H1 (cell line): Measurements from ENCODE around the gene GATC. TPM values are rescaled to one million over a fixed set of nuclear protein-coding genes. Genes with fewer than 3 reads are reported as not detected.

Source experiments
- CTCF ChIA-PET: fragments of 300-600 bp; sonication (Branson Sonifier 250); formaldehyde crosslinking; loops from one replicate; lab custom pipeline; 2021; ENCODE audit not compliant: partially characterized antibody; lab: Charles Lee
- POLR2A ChIA-PET: fragments of 300-600 bp; sonication (Branson Sonifier 250); formaldehyde crosslinking; loops from one replicate; lab custom pipeline; 2021; ENCODE audit warnings: inconsistent platforms; ENCODE audit not compliant: partially characterized antibody; lab: Charles Lee
- DNase-seq, 2 experiments: peaks; one replicate each; pipeline versions ENCODE4 v3.0.0 to v3.0.0-alpha.2; 2010 to 2022; ENCODE audit warnings: low spot score in 2 of 2, low read depth in 1 of 2, mixed read lengths in 1 of 2
- FAIRE-seq: peaks from 2 replicates; lab custom pipeline; 2011; peaks lifted over from hg19 to GRCh38; lab: Jason Lieb, UNC
- H2AFZ ChIP-seq: 2 replicates; pipeline ENCODE4 v1.8.1; 2012; ENCODE audit warnings: low read length, inconsistent platforms
- H2AK5ac ChIP-seq: 2 replicates; pipeline ENCODE4 v1.6.1; 2013; ENCODE audit warnings: low read depth, low read length
- H2BK120ac ChIP-seq: replicated peaks from 2 replicates; pipeline ENCODE3; 2013; ENCODE audit warnings: low read depth, low read length, inconsistent platforms
- H2BK12ac ChIP-seq: 2 replicates; pipeline ENCODE4 v1.6.1; 2013; ENCODE audit warnings: low read depth, low read length
- H2BK15ac ChIP-seq: 2 replicates; pipeline ENCODE4 v1.6.1; 2013; ENCODE audit warnings: low read length
- H2BK20ac ChIP-seq: 2 replicates; pipeline ENCODE4 v1.6.1; 2013; ENCODE audit warnings: low read length
- H2BK5ac ChIP-seq: 2 replicates; pipeline ENCODE4 v1.6.1; 2013; ENCODE audit warnings: low read depth, low read length
- H3K14ac ChIP-seq: 2 replicates; pipeline ENCODE4 v1.6.1; 2013; ENCODE audit warnings: inconsistent platforms; ENCODE audit not compliant: insufficient read length
- H3K18ac ChIP-seq: 2 replicates; pipeline ENCODE4 v1.6.1; 2013; ENCODE audit warnings: low read length; ENCODE audit errors: extremely low read depth
- H3K23ac ChIP-seq: 2 replicates; pipeline ENCODE4 v1.6.1; 2013; ENCODE audit warnings: inconsistent platforms; ENCODE audit not compliant: insufficient read length
- H3K23me2 ChIP-seq: 2 replicates; pipeline ENCODE4 v1.6.1; 2013; ENCODE audit warnings: low read depth, low read length
- H3K27ac ChIP-seq: 2 replicates; pipeline ENCODE4 v1.6.1; 2011; ENCODE audit warnings: low read depth, low read length, inconsistent platforms
- H3K27me3 ChIP-seq, 4 experiments: replicated peaks in 1 of 4; 1 replicate in 1 of 4; 2 replicates in 3 of 4; pipeline versions ENCODE4 v1.6.1 to v1.8.1; 2011 to 2013; ENCODE audit warnings: low read length in 3 of 4, mild to moderate bottlenecking in 3 of 4, inconsistent platforms in 2 of 4, mixed read lengths in 2 of 4, moderate library complexity in 1 of 4; ENCODE audit not compliant: control insufficient read depth in 3 of 4, insufficient read depth in 3 of 4; ENCODE audit errors: extremely low read depth in 1 of 4
- H3K36me3 ChIP-seq, 4 experiments: 2 replicates each; pipeline versions ENCODE4 v1.6.1 to v1.8.1; 2011 to 2013; ENCODE audit warnings: mild to moderate bottlenecking in 4 of 4, low read length in 3 of 4, moderate library complexity in 2 of 4, control low read depth in 1 of 4, inconsistent platforms in 1 of 4; ENCODE audit not compliant: insufficient read depth in 4 of 4, control insufficient read depth in 2 of 4
- H3K4ac ChIP-seq: replicated peaks from 2 replicates; pipeline ENCODE3; 2013; ENCODE audit warnings: low read length, low read depth, mixed read lengths, inconsistent platforms; ENCODE audit not compliant: insufficient read length
- H3K4me1 ChIP-seq, 4 experiments: replicated peaks in 1 of 4; 1 replicate in 1 of 4; 2 replicates in 3 of 4; pipeline versions ENCODE4 v1.6.1 to v1.8.1; 2011 to 2013; ENCODE audit warnings: low read length in 3 of 4, inconsistent platforms in 2 of 4, mixed read lengths in 1 of 4; ENCODE audit not compliant: insufficient read depth in 4 of 4, control insufficient read depth in 3 of 4
- H3K4me2 ChIP-seq, 2 experiments: 2 replicates each; pipeline versions ENCODE4 v1.6.1 to v1.8.1; 2011 to 2013; ENCODE audit warnings: low read depth in 2 of 2, low read length in 2 of 2, control low read depth in 1 of 2, inconsistent platforms in 1 of 2, mild to moderate bottlenecking in 1 of 2; ENCODE audit not compliant: insufficient read depth in 1 of 2
- H3K4me3 ChIP-seq, 4 experiments: fragments of 200-600, 300-600 bp in 1 of 4; sonication (generic), shearing (Covaris generic), sonication (Bioruptor Twin) in 1 of 4; 2 replicates each; pipeline versions ENCODE4 v1.5.1 to v1.8.1; 2011 to 2016; ENCODE audit warnings: low read length in 4 of 4, low read depth in 3 of 4, control low read depth in 2 of 4, inconsistent platforms in 2 of 4, mild to moderate bottlenecking in 2 of 4, mixed read lengths in 1 of 4, moderate library complexity in 1 of 4; ENCODE audit not compliant: insufficient read depth in 2 of 4; ENCODE audit errors: extremely low read depth in 1 of 4
- H3K56ac ChIP-seq: replicated peaks from 2 replicates; pipeline ENCODE3; 2013; ENCODE audit warnings: low read depth, mild to moderate bottlenecking, mixed read lengths, low read length, inconsistent platforms; ENCODE audit not compliant: insufficient read length
- H3K79me1 ChIP-seq: 2 replicates; pipeline ENCODE4 v1.6.1; 2013; ENCODE audit warnings: low read depth, low read length, control low read depth
- H3K79me2 ChIP-seq, 2 experiments: 2 replicates each; pipeline versions ENCODE4 v1.6.1 to v1.8.1; 2012 to 2013; ENCODE audit warnings: low read length in 2 of 2, mild to moderate bottlenecking in 2 of 2, inconsistent platforms in 1 of 2; ENCODE audit not compliant: insufficient read depth in 2 of 2, control insufficient read depth in 1 of 2
- H3K9ac ChIP-seq, 4 experiments: replicated peaks in 1 of 4; 1 replicate in 1 of 4; 2 replicates in 3 of 4; pipeline versions ENCODE4 v1.6.1 to v1.8.1; 2011 to 2013; ENCODE audit warnings: low read depth in 3 of 4, low read length in 3 of 4, control low read depth in 2 of 4, mild to moderate bottlenecking in 2 of 4, moderate library complexity in 2 of 4, inconsistent platforms in 1 of 4; ENCODE audit errors: extremely low read depth in 1 of 4
- H3K9me3 ChIP-seq, 2 experiments: 2 replicates each; pipeline versions ENCODE4 v1.6.1 to v1.8.1; 2012 to 2013; ENCODE audit warnings: mild to moderate bottlenecking in 2 of 2, moderate library complexity in 2 of 2, control low read depth in 1 of 2, inconsistent platforms in 1 of 2, low read depth in 1 of 2, low read length in 1 of 2, mixed read lengths in 1 of 2; ENCODE audit not compliant: insufficient read depth in 2 of 2
- H4K20me1 ChIP-seq, 2 experiments: replicated peaks in 1 of 2; 2 replicates each; pipeline versions ENCODE3 to v1.8.1; 2011 to 2013; ENCODE audit warnings: inconsistent platforms in 2 of 2, low read length in 2 of 2, mild to moderate bottlenecking in 1 of 2; ENCODE audit not compliant: insufficient read depth in 2 of 2, control insufficient read depth in 1 of 2
- H4K5ac ChIP-seq: 2 replicates; pipeline ENCODE4 v1.6.1; 2013; ENCODE audit warnings: low read length, low read depth, mixed read lengths, inconsistent platforms; ENCODE audit not compliant: insufficient read length
- H4K8ac ChIP-seq: 2 replicates; pipeline ENCODE4 v1.8.0; 2013; ENCODE audit warnings: mild to moderate bottlenecking, moderate library complexity, low read length, inconsistent platforms; ENCODE audit not compliant: insufficient read depth; ENCODE audit errors: extremely low read depth
- H4K91ac ChIP-seq: replicated peaks from 2 replicates; pipeline ENCODE3; 2013; ENCODE audit warnings: low read length, mixed read lengths, inconsistent platforms; ENCODE audit not compliant: insufficient read length
- BACH1 ChIP-seq: IDR thresholded peaks from 2 replicates; pipeline ENCODE4 v1.6.1; 2012; ENCODE audit warnings: low read length, improper control_type of control experiment
- SAP30 ChIP-seq: fragments of 300-600 bp; sonication (generic); IDR thresholded peaks from 2 replicates; pipeline ENCODE4 v1.7.1; 2012; ENCODE audit warnings: low read length, moderate library complexity, mild to moderate bottlenecking, inconsistent platforms; ENCODE audit not compliant: insufficient read depth, insufficient replicate concordance
- WGBS, 2 experiments: shearing (Covaris generic) in 1 of 2; methylation state at CpG; one replicate each; pipeline versions ENCODE4 v1.1.6 to v1.1.7; 2013 to 2015; ENCODE audit warnings: low lambda C conversion rate in 2 of 2, mixed read lengths in 2 of 2, inconsistent platforms in 1 of 2, low coverage in 1 of 2, missing lambda C conversion rate in 1 of 2; ENCODE audit not compliant: insufficient replicate concordance in 2 of 2, insufficient coverage in 1 of 2, insufficient read length in 1 of 2; ENCODE audit errors: extremely low coverage in 1 of 2, missing lambda C conversion rate in 1 of 2; 5-methylcytosine and 5-hydroxymethylcytosine counted together
- polyA plus RNA-seq, 7 experiments: library from polyadenylated mRNA; depleted of rRNA in 3 of 7; stranded (reverse) in 5 of 7; unstranded in 2 of 7; fragments of >200 nt in 5 of 7; fragments of 200-250 nt in 2 of 7; gene quantifications; 1 replicate in 5 of 7; 2 replicates in 1 of 7; 4 replicates in 1 of 7; pipeline versions ENCODE4 v1.2.1 to v1.2.3, GENCODE V29; 2011 to 2013; ENCODE audit warnings: missing spikeins in 2 of 7, mixed read lengths in 2 of 7
- total RNA-seq: library from RNA; stranded (reverse); fragmentation: NEBNext Ultra II Directional; extraction: Animal tissue kit (Norgen Biotek cat#: 25700); gene quantifications from 2 replicates; pipeline ENCODE4 v1.2.1, GENCODE V29; 2021
- TF ChIP-seq, protein P1 (sequence below): IDR thresholded peaks from 2 replicates; pipeline ENCODE4 v1.6.1; 2012; ENCODE audit warnings: low read length, inconsistent platforms
- TF ChIP-seq, protein P2 (sequence below): IDR thresholded peaks from 2 replicates; pipeline ENCODE4 v1.6.1; 2012; ENCODE audit warnings: inconsistent platforms

GATC gene
- total and polyA plus RNA-seq, 2 of the 8 experiments (the other 6 are each of a cell fraction or from before 2014, with no cell fraction given): 13.2 to 30.4 TPM

DNA sequence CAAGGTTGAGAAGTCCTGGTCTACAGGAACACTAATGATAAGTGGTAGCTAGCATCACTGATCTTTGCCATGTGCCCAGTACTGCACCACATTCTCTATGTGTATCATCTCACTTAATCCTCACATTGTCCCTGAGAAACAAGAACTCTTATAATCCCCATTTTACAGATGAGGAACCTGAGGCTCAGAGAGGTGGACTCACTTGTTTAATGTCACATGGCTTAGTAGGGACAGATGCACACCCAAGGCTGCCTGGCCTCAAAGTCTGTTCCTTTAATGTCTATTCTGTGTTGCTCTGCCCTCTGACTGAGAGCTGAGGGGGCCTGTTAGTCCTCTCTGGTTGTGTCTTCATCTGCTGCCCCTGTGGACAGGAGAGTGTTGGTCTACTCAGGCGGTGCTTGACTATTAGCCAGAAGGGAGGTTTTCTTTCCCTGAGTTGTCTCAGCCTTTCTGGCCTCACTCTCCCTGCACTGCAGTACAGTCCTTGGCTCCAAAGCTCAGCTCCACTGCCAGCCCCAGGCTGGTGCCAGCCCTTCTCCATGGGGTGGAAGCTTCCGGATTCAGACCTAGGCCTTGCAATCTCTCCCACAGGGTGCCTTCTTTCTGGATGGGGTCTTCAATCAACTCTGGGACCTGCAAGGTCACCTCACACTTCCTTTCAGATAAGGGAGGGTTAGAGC lies 44.7 kb downstream of the GATC start:
- H4K20me1 ChIP-seq: no peaks in the 10 kb centered on the region
- H3K36me3 ChIP-seq: peaks cover 0 to 2% (median 0%) of the 10 kb centered on the region in 4 experiments; a peak in 2 of 8 replicates
- H2AK5ac ChIP-seq: no peak overlapping the region
- CTCF ChIA-PET: interaction anchor here (0.6 to 6.6 kb wide), 5 partner anchors 8 to 625 kb away, joined by 3 to 47 read pairs (median 4); partner anchors contain the start of gene SRSF9
- POLR2A ChIA-PET: interaction anchor here (0.6 to 4.6 kb wide), 7 partner anchors 10 to 47 kb away, joined by 3 to 25 read pairs (median 4); partner anchors contain the start of gene SRSF9
- 67% methylated on average over 2 of the region's 2 CpGs; no CpG with 5 or more reads in 1 of the 2 experiments for WGBS, 2 experiments
- no peak overlapping the region for H4K8ac ChIP-seq
- H2BK5ac ChIP-seq: no peak overlapping the region
- H4K91ac ChIP-seq: no peak overlapping the region
- no peak overlapping the region for H2AFZ ChIP-seq
- no peak for FAIRE-seq
- no peak overlapping the region for H3K4ac ChIP-seq
- H3K27me3 ChIP-seq: no peaks in the 10 kb centered on the region; a peak in 1 of 7 replicates
- H3K79me1 ChIP-seq: 0 out of 2 replicates have a peak, but pooled peaks cover 3% of the 10 kb centered on the region
- no peak overlapping the region for H2BK12ac ChIP-seq
- no peak overlapping the region for H2BK15ac ChIP-seq
- peaks cover 0 to 4% (median 0%) of the 10 kb centered on the region in 4 experiments; a peak in 2 of 7 replicates for H3K4me1 ChIP-seq
- TF ChIP-seq BACH1 (no peak), SAP30 (no peak)
- TF ChIP-seq, protein P1, sequence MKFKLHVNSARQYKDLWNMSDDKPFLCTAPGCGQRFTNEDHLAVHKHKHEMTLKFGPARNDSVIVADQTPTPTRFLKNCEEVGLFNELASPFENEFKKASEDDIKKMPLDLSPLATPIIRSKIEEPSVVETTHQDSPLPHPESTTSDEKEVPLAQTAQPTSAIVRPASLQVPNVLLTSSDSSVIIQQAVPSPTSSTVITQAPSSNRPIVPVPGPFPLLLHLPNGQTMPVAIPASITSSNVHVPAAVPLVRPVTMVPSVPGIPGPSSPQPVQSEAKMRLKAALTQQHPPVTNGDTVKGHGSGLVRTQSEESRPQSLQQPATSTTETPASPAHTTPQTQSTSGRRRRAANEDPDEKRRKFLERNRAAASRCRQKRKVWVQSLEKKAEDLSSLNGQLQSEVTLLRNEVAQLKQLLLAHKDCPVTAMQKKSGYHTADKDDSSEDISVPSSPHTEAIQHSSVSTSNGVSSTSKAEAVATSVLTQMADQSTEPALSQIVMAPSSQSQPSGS: no peak
- TF ChIP-seq, protein P2, sequence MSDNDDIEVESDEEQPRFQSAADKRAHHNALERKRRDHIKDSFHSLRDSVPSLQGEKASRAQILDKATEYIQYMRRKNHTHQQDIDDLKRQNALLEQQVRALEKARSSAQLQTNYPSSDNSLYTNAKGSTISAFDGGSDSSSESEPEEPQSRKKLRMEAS: no peak
- TF ChIP-seq, all 59 proteins: peak for 0
- Histone ChIP-seq H3K18ac (no peak overlapping the region), H3K56ac (no peak overlapping the region), H3K23me2 (peaks cover 4% of the 10 kb centered on the region; the same call in 1 of the 2 replicates), H3K79me2 (no peaks in the 10 kb centered on the region), H3K4me3 (no peak overlapping the region), H2BK120ac (no peak overlapping the region), H3K23ac (no peak overlapping the region), H3K4me2 (no peak overlapping the region), H3K9ac (no peak overlapping the region), H2BK20ac (no peak overlapping the region), H3K27ac (no peak overlapping the region), H3K9me3 (no peaks in the 10 kb centered on the region; a peak in 1 of 4 replicates), H3K14ac (no peak overlapping the region), H4K5ac (no peak overlapping the region)
- DNase-seq: no peak
